HG03045 (cell line): ENCODE measurements around the gene PLEKHA5.
"Not testable (repeated sequence)": the region's sequence is repeated elsewhere in the genome, so short reads cannot be mapped to it uniquely, and the experiment has no call there.

Source experiments
- ATAC-seq: cut with Tn5 transposase; IDR thresholded peaks from one replicate; pipeline ENCODE4 v1.9.1; 2021; ENCODE audit warnings: mild to moderate bottlenecking, moderate library complexity; ENCODE audit not compliant: unreplicated experiment

PLEKHA5 gene

GRCh38 chr12:19166387-19166786 lies 36.9 kb downstream of the PLEKHA5 start:
- no peak for ATAC-seq

GRCh38 chr12:19166956-19167355 lies 37.4 kb downstream of the PLEKHA5 start:
- ATAC-seq: no peak

GRCh38 chr12:19167708-19168107 lies 38.2 kb downstream of the PLEKHA5 start:
- no peak for ATAC-seq

GRCh38 chr12:19168644-19169043 lies 39.1 kb downstream of the PLEKHA5 start:
- ATAC-seq: no peak

GRCh38 chr12:19169222-19169621 lies 39.7 kb downstream of the PLEKHA5 start:
- no peak for ATAC-seq

GRCh38 chr12:19170286-19170685 lies 40.8 kb downstream of the PLEKHA5 start:
- not testable (repeated sequence) for ATAC-seq

GRCh38 chr12:19171731-19172130 lies 42.2 kb downstream of the PLEKHA5 start:
- no peak for ATAC-seq

GRCh38 chr12:19177754-19178153 lies 48.2 kb downstream of the PLEKHA5 start:
- no peak for ATAC-seq

DNA sequence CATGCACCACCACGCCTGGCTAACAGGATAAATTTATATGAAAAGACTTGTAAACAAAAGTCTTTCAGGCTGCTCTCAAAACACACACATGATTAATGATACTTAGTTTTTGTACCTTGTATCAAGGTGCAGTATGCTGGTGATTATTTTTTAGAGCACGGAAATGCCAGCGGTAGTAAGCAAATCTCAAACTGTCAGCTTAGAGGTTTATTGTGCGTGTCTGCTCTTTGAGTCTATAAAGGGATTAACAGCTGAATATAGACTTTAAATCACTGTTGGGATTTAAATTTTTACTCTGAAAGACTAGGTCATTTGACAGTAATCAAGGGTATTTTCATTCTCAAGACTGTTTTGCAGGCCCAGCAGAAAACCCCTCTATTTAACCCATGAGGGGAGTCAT lies 50.5 kb downstream of the PLEKHA5 start:
- ATAC-seq: no peak

DNA sequence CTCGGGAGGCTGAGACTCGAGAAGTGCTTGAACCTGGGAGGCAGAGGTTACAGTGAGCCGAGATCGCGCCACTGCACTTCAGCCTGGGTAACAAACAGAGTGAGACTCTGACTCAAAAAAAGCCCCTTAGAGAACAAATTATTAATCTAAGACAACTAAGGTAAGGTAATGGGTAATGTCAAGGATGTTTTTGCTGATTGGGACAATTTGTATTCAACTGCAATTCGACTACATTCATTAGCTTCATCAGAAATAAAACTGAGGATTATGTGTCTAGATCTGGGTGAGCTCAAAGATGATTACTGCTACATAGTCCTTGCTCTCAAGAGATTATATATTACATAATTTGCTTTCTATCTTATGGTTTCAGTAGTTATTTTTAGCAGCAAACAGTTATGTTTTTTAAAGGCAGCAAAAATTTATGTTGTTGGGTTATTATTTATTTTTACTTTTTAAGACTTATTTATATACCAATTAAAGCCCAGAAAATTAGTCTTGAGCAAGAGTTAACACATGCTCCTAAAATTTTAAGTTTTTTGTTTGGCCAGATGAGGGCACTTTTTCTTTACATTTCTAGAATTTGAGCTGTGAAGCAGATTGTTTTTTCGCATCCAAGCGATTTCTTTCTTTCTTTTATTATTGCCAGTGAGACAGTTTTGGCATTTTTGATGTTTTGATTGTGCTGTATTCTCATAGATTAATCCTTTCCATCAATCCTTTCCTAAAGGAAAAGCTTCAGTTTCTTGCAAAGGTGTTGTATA lies 52.3 kb downstream of the PLEKHA5 start:
- no peak for ATAC-seq

- no peak for ATAC-seq
Measured at GRCh38 chr12:19183121-19183838, 53.7 kb downstream of the PLEKHA5 start.

GRCh38 chr12:19185262-19185929 lies 55.9 kb downstream of the PLEKHA5 start:
- ATAC-seq: no peak

GRCh38 chr12:19186722-19187661 lies 57.5 kb downstream of the PLEKHA5 start:
- ATAC-seq: no peak

GRCh38 chr12:19189522-19189921 lies 60.0 kb downstream of the PLEKHA5 start:
- ATAC-seq: no peak

GRCh38 chr12:19190292-19191031 lies 60.9 kb downstream of the PLEKHA5 start:
- no peak for ATAC-seq

GRCh38 chr12:19191089-19191488 lies 61.6 kb downstream of the PLEKHA5 start:
- no peak for ATAC-seq

- no peak for ATAC-seq
Measured at GRCh38 chr12:19191563-19191962, 62.0 kb downstream of the PLEKHA5 start.

GRCh38 chr12:19192710-19193109 lies 63.2 kb downstream of the PLEKHA5 start:
- no peak for ATAC-seq

- no peak for ATAC-seq
Measured at GRCh38 chr12:19194963-19195362, 65.4 kb downstream of the PLEKHA5 start.
